GM21367 (cell line): ENCODE measurements around the gene TIMM17B.
A peak's percentile ranks its signal among the peaks of the same experiment; 100 is the strongest.
"Not testable (repeated sequence)": the region's sequence is repeated elsewhere in the genome, so short reads cannot be mapped to it uniquely, and the experiment has no call there.

Experiments used
- ATAC-seq: cut with Tn5 transposase; IDR thresholded peaks from one replicate; pipeline ENCODE4 v1.9.1; 2021; ENCODE audit not compliant: unreplicated experiment

TIMM17B gene

GRCh38 chrX:48897157-48897624 lies 377 bp downstream of the TIMM17B start:
- ATAC-seq: no peak

GRCh38 chrX:48896611-48897011 lies 957 bp downstream of the TIMM17B start:
- no peak for ATAC-seq

- no peak for ATAC-seq
Measured at GRCh38 chrX:48894891-48895290, 2.7 kb downstream of the TIMM17B start.

DNA sequence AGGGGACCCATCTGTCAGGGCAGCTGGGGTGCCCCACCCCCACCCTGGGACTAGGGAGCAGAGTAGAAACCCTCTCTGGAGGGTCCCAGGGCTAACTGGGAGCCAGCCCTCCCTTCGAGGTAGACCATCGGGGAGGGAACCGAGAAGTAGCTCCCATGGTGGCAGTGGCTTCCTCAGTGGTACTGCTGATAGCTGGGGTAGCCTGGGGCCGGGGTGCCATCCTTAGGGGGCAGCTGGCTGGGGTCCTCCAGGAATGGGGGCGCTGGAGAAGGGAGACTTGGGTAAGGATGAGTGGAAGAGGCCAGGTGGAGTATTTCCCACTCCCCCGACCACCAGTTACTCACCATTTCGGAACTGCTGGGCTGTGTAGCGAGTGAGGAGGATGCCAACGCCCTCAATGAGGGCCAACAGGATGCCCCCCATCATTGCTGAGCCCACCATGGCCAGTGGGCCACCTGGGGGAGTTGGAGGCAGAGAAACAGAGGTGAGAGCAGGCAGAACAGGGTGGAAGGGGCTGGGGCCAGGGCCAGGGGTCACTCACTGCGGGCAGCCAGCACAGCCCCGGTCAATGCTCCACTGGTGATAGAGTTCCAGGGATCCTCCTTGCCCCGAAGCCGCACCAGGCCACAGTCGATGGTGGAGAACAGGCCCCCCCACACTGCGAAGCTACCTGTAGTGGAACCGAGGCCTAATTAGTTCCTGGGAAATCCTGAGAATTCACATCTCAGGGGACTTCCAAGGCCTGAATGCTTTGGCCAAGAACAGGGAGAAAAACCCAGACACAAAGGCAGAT lies 3.8 kb downstream of the TIMM17B start:
- ATAC-seq: no peak

- no peak for ATAC-seq
Measured at GRCh38 chrX:48892896-48893295, 4.7 kb downstream of the TIMM17B start.

DNA sequence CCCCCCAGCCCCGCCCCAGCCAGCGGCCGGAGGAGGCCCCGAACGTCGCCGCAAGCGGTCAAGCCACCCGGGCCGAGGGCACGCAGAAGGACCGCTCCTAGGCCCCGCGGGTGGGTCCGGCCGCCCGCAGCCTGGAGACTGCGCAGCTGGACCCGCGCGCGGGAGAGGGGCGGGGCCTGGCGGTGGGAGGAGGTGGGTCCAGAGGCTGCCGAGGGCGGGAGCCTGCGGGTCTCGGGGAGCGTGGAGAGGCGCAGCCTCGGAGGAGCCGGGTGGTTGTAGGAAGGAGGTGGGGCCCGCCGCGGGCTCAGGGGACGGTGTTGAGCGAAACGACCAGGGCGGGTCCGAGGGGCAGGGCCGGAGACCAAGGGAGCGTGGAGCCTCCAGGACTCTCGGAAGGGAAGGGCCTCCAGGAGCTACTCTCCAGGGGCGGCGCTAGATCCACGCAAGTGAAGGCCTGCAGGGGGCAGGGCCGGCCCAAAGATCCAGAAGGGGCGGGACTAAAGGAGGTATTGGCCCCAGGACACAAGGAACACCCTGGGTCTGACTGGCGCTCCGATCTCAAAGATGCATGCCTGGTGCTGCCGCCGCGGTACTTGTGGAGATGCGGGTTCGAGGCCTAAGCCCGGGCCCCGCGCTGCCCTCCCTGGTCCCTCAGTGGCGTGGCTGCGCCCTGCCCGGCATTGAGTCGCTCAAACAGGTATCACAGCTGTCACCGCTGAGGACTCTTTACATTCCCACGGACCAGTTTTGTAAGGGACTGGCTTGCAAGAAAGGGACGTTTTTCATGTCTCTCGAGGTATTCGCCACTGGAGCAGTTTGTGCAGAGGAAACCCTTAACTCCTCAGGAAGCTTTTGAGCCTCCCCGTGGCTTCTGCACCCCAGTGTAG lies 5.9 kb downstream of the TIMM17B start:
- ATAC-seq: peak; percentile 73

- peak; percentile 39 for ATAC-seq
Measured at GRCh38 chrX:48890934-48891401, 6.6 kb downstream of the TIMM17B start.

DNA sequence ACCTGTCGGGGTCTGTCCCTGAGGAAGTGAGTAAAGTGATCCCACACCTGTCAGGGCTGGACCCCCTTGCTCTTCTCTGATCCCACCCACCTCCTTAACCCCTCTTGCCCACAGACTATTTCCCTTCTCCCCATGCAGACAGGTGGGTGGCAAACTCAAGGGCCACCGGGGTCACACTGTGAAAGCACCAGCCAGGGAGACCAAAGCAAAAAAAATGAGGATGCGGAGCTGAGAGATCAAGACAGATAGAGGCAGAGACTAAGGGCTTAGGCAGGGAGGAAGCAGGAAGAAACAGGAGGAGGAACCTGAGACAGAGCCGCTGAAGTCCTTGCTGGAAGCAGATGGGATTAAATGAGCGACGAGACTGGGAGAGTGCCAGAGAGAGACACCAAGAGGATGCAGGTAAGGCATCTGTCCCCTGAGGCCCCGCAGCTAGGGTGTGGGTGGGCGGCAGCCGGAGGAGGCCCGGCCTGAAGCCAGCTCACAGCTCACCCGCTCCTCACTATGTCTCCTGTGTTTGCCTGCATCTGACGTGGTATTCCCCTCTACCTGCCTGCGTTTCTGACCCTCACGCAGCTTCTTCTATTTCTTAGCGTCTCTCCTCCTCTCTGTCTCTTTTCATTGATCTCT lies 7.2 kb downstream of the TIMM17B start:
- ATAC-seq: no peak

- not testable (repeated sequence) for ATAC-seq
Measured at GRCh38 chrX:48886586-48886985, 11.0 kb downstream of the TIMM17B start.

- ATAC-seq: no peak
Measured at GRCh38 chrX:48883729-48884128, 13.8 kb downstream of the TIMM17B start.

GRCh38 chrX:48876944-48877343 lies 20.6 kb downstream of the TIMM17B start:
- not testable (repeated sequence) for ATAC-seq

DNA sequence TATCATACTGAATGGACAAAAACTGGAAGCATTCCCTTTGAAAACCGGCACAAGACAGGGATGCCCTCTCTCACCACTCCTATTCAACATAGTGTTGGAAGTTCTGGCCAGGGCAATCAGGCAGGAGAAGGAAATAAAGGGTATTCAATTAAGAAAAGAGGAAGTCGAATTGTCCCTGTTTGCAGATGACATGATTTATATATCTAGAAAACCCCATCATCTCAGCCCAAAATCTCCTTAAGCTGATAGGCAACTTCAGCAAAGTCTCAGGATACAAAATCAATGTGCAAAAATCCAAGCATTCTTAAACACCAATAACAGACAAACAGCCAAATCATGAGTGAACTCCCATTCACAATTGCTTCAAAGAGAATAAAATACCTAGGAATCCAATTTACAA lies 25.6 kb downstream of the TIMM17B start:
- ATAC-seq: not testable (repeated sequence)

DNA sequence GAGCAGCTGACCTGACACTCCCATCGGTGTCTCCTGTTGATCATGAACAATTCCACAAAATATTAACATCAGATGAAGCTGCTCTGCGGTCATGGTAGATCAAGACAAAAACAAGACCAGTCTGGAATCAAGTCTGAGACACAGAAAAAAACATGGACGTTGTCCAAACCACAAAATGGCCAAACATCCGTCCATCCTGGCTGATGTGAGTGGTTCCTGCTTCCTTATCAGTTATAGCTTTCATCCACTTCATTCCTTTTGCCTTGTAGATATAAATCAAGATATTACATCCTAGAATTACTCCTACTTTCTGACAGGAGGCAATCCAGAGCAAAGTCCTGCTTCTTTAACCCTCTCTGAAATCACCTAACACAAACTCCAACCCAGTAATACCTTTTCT lies 33.4 kb downstream of the TIMM17B start:
- ATAC-seq: no peak

DNA sequence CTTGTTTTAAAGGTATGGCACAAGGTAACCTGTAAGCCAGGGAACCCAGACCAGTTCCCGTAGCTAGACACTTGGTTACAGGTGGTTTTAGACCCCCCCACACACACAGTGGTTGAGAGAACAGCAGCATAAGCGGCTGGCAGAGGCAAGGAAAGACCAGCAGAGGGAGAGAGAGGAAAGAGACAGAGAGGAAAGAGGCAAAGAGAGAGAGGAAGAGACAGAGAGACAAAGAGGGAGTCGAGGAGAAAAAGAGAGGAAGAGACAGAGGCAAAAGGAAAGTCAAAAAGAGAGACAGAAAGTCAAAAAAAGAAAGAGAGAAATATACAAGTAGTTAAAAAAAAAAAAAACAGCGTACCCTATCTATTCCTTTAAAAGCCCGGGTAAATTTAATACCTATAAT lies 42.7 kb downstream of the TIMM17B start:
- ATAC-seq: no peak

GRCh38 chrX:48854121-48854804 lies 43.3 kb downstream of the TIMM17B start:
- not testable (repeated sequence) for ATAC-seq

DNA sequence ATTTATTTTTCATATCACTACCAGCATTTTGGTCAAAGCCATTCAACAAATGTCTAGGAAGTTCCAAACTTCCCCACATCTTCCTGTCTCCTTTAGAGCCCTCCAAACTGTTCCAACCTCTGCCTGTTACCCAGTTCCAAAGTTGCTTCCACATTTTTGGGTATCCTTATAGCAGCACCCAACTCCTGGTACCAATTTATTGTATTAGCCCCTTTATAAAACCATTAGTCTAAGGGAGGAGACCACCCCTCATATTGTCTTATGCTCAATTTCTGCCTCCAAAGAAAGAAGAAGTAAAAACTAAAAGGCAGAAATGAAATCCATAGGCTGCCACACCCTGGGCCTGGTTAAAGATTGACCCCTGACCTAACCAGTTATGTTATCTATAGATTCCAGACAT lies 44.1 kb downstream of the TIMM17B start:
- ATAC-seq: not testable (repeated sequence)

DNA sequence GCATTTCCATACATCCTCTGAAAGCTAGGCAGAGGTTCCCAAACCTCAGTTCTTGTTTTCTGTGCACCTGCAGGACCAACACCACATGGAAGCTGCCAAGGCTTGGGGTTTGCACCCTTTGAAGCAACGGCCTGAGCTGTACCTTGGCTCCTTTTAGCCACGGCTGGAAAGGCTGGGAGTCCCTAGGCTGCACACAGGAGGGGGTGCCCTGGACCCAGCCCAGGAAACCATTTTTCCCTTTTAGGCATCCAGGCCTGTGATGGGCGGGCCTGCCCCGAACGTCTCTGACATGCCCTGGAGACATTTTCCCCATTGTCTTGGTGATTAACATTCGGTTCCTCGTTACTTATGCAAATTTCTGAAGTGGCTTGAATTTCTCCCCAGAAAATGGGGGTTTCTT lies 44.7 kb downstream of the TIMM17B start:
- no peak for ATAC-seq

GRCh38 chrX:48848847-48849246 lies 48.7 kb downstream of the TIMM17B start:
- no peak for ATAC-seq
